NB4 (cell line): ENCODE data around the gene ADRM1.

Experiments
- CTCF ChIP-seq: IDR thresholded peaks from one replicate; pipeline ENCODE4 v1.5.1; 2012; ENCODE audit warnings: low read depth, low read length
- MAX ChIP-seq: IDR thresholded peaks from 2 replicates; pipeline ENCODE4 v1.6.1; 2011; ENCODE audit warnings: low read depth, low read length
- MYC ChIP-seq: IDR thresholded peaks from 2 replicates; pipeline ENCODE4 v1.6.1; 2011; ENCODE audit warnings: low read depth, low read length
- POLR2A ChIP-seq: IDR thresholded peaks from 2 replicates; pipeline ENCODE4 v1.6.1; 2011; ENCODE audit warnings: mild to moderate bottlenecking; ENCODE audit not compliant: insufficient read length; ENCODE audit errors: extremely low read depth

- TF ChIP-seq CTCF (no peak), POLR2A (no peak), MAX (no peak), MYC (no peak)
These were observed 15.7 kb upstream of the ADRM1 start for GRCh38 chr20:62287129-62287528.
